Measurements from ENCODE around the gene TMEM174. TPM values are rescaled to one million over a fixed set of nuclear protein-coding genes. Genes with fewer than 3 reads are reported as not detected.
"Not testable (repeated sequence)": the region's sequence is repeated elsewhere in the genome, so short reads cannot be mapped to it uniquely, and the experiment has no call there.

TMEM174 gene
- total RNA-seq, 1 donor, result not detected

- Histone ChIP-seq H3K4me2 (ENCODE audit: insufficient read depth, low read length) (no peak overlapping the region), H2AFZ (ENCODE audit: low read length) (no peak overlapping the region), H3K27ac (ENCODE audit: low read depth, low read length) (no peak overlapping the region), H3K27me3 (ENCODE audit: insufficient read depth, low read length) (peaks cover 7% of the 10 kb centered on the region), H3K36me3 (ENCODE audit: insufficient read depth, low read length) (no peaks in the 10 kb centered on the region), H3K4me3 (ENCODE audit: insufficient read depth, low read length) (no peak overlapping the region), H3K79me2 (ENCODE audit: insufficient read depth, low read length) (no peaks in the 10 kb centered on the region), H4K20me1 (ENCODE audit: insufficient read depth, low read length) (no peaks in the 10 kb centered on the region), H3K4me1 (ENCODE audit: insufficient read depth, low read length) (peaks cover 6% of the 10 kb centered on the region), H3K9me3 (ENCODE audit: low read depth, low read length) (no peaks in the 10 kb centered on the region)
- TF ChIP-seq CTCF (IDR thresholded peaks at IDR 0.05; ENCODE audit: extremely low read depth, low read depth, low read length), result no peak
- DNase-seq (ENCODE audit: insufficient read length, low spot score, missing footprints), result no peak
Measured at GRCh38 chr5:73204733-73205132, 31.7 kb downstream of the TMEM174 start.

GRCh38 chr5:73205305-73205704 lies 32.3 kb downstream of the TMEM174 start:
- H4K20me1 ChIP-seq (ENCODE audit: insufficient read depth, low read length), result no peaks in the 10 kb centered on the region
- H2AFZ ChIP-seq (ENCODE audit: low read length), result no peak overlapping the region
- peaks cover 7% of the 10 kb centered on the region for H3K27me3 ChIP-seq (ENCODE audit: insufficient read depth, low read length)
- peaks cover 6% of the 10 kb centered on the region for H3K4me1 ChIP-seq (ENCODE audit: insufficient read depth, low read length)
- no peak overlapping the region for H3K4me2 ChIP-seq (ENCODE audit: insufficient read depth, low read length)
- H3K9me3 ChIP-seq (ENCODE audit: low read depth, low read length), result no peaks in the 10 kb centered on the region
- no peaks in the 10 kb centered on the region for H3K36me3 ChIP-seq (ENCODE audit: insufficient read depth, low read length)
- H3K4me3 ChIP-seq (ENCODE audit: insufficient read depth, low read length), result no peak overlapping the region
- no peaks in the 10 kb centered on the region for H3K79me2 ChIP-seq (ENCODE audit: insufficient read depth, low read length)
- no peak overlapping the region for H3K27ac ChIP-seq (ENCODE audit: low read depth, low read length)
- TF ChIP-seq CTCF (IDR thresholded peaks at IDR 0.05; ENCODE audit: extremely low read depth, low read depth, low read length), result no peak
- DNase-seq (ENCODE audit: insufficient read length, low spot score, missing footprints), result peak; percentile 22

- not testable (repeated sequence) for H2AFZ ChIP-seq (ENCODE audit: low read length)
Measured at GRCh38 chr5:73207239-73207638, 34.2 kb downstream of the TMEM174 start.

GRCh38 chr5:73209075-73209474 lies 36.1 kb downstream of the TMEM174 start:
- not testable (repeated sequence) for H3K4me3 ChIP-seq (ENCODE audit: insufficient read depth, low read length); H3K27me3 ChIP-seq (ENCODE audit: insufficient read depth, low read length); H3K9me3 ChIP-seq (ENCODE audit: low read depth, low read length); H2AFZ ChIP-seq (ENCODE audit: low read length); H4K20me1 ChIP-seq (ENCODE audit: insufficient read depth, low read length); H3K27ac ChIP-seq (ENCODE audit: low read depth, low read length); H3K4me2 ChIP-seq (ENCODE audit: insufficient read depth, low read length); H3K79me2 ChIP-seq (ENCODE audit: insufficient read depth, low read length); DNase-seq (ENCODE audit: insufficient read length, low spot score, missing footprints); H3K4me1 ChIP-seq (ENCODE audit: insufficient read depth, low read length); H3K36me3 ChIP-seq (ENCODE audit: insufficient read depth, low read length)

More at GRCh38 chr5:73207239-73207638, 34.2 kb downstream of the TMEM174 start:
- H3K4me1 ChIP-seq (ENCODE audit: insufficient read depth, low read length); DNase-seq (ENCODE audit: insufficient read length, low spot score, missing footprints); H3K36me3 ChIP-seq (ENCODE audit: insufficient read depth, low read length); H3K79me2 ChIP-seq (ENCODE audit: insufficient read depth, low read length); H3K9me3 ChIP-seq (ENCODE audit: low read depth, low read length); H3K27ac ChIP-seq (ENCODE audit: low read depth, low read length); H3K4me3 ChIP-seq (ENCODE audit: insufficient read depth, low read length); H4K20me1 ChIP-seq (ENCODE audit: insufficient read depth, low read length); H3K4me2 ChIP-seq (ENCODE audit: insufficient read depth, low read length); H3K27me3 ChIP-seq (ENCODE audit: insufficient read depth, low read length): not testable (repeated sequence)

GRCh38 chr5:73212693-73213092 lies 39.7 kb downstream of the TMEM174 start:
- not testable (repeated sequence) for H3K27me3 ChIP-seq (ENCODE audit: insufficient read depth, low read length); H3K36me3 ChIP-seq (ENCODE audit: insufficient read depth, low read length); H3K27ac ChIP-seq (ENCODE audit: low read depth, low read length); H3K4me2 ChIP-seq (ENCODE audit: insufficient read depth, low read length); DNase-seq (ENCODE audit: insufficient read length, low spot score, missing footprints); H4K20me1 ChIP-seq (ENCODE audit: insufficient read depth, low read length); H3K9me3 ChIP-seq (ENCODE audit: low read depth, low read length); H3K4me3 ChIP-seq (ENCODE audit: insufficient read depth, low read length); H3K79me2 ChIP-seq (ENCODE audit: insufficient read depth, low read length); H2AFZ ChIP-seq (ENCODE audit: low read length)
- peaks cover 13% of the 10 kb centered on the region for H3K4me1 ChIP-seq (ENCODE audit: insufficient read depth, low read length)
